MM.1S (cell line): Measurements from ENCODE around the gene SFXN4.

ENCODE experiments used
- DNase-seq: peaks from one replicate; pipeline ENCODE4 v3.0.0-alpha.2; 2015
- H2AFZ ChIP-seq: fragments of 300-600 bp; sonication (generic); 2 replicates; pipeline ENCODE4 v1.6.0; 2016; ENCODE audit warnings: antibody characterized with exemption, low read length
- H3F3A ChIP-seq: fragments of 300-600 bp; sonication (generic); 2 replicates; pipeline ENCODE4 v1.6.1; 2016; ENCODE audit warnings: mild to moderate bottlenecking, antibody characterized with exemption, low read length, moderate library complexity, mixed read lengths; ENCODE audit not compliant: insufficient read depth
- H3K27ac ChIP-seq: fragments of 300-600 bp; sonication (generic); 2 replicates; pipeline ENCODE4 v1.5.1; 2016; ENCODE audit warnings: mild to moderate bottlenecking, low read length
- H3K27me3 ChIP-seq: fragments of 300-600 bp; sonication (generic); replicated peaks from 2 replicates; pipeline ENCODE4 v1.6.0; 2016; ENCODE audit warnings: low read length; ENCODE audit not compliant: insufficient read depth
- H3K36me3 ChIP-seq: fragments of 300-600 bp; sonication (generic); replicated peaks from 2 replicates; pipeline ENCODE4 v1.6.1; 2016; ENCODE audit warnings: mild to moderate bottlenecking, low read length, mixed read lengths; ENCODE audit not compliant: insufficient read depth
- H3K4me1 ChIP-seq: fragments of 300-600 bp; sonication (generic); 2 replicates; pipeline ENCODE4 v1.6.1; 2016; ENCODE audit warnings: low read length, mixed read lengths
- H3K4me2 ChIP-seq: fragments of 300-600 bp; sonication (generic); 2 replicates; pipeline ENCODE4 v1.6.0; 2016; ENCODE audit warnings: low read depth, low read length
- H3K4me3 ChIP-seq: fragments of 300-600 bp; sonication (generic); 2 replicates; pipeline ENCODE4 v1.5.1; 2016; ENCODE audit warnings: low read length, mixed read lengths
- H3K79me2 ChIP-seq: fragments of 300-600 bp; sonication (generic); 2 replicates; pipeline ENCODE4 v1.6.1; 2016; ENCODE audit warnings: mixed run types, low read length, mixed read lengths
- H3K9ac ChIP-seq: fragments of 300-600 bp; sonication (generic); 2 replicates; pipeline ENCODE4 v1.6.1; 2016; ENCODE audit warnings: low read length, mixed read lengths
- H3K9me2 ChIP-seq: fragments of 300-600 bp; sonication (generic); replicated peaks from 2 replicates; pipeline ENCODE4 v1.6.1; 2016; ENCODE audit warnings: mild to moderate bottlenecking, low read length, mixed read lengths; ENCODE audit not compliant: insufficient read depth
- H3K9me3 ChIP-seq: fragments of 300-600 bp; sonication (generic); replicated peaks from 2 replicates; pipeline ENCODE4 v1.6.1; 2016; ENCODE audit warnings: mild to moderate bottlenecking, low read length, mixed read lengths; ENCODE audit not compliant: insufficient read depth
- H4K20me1 ChIP-seq: fragments of 300-600 bp; sonication (generic); 2 replicates; pipeline ENCODE4 v1.6.1; 2016; ENCODE audit warnings: mild to moderate bottlenecking, low read length, moderate library complexity, mixed read lengths; ENCODE audit not compliant: insufficient read depth
- CTCF ChIP-seq: fragments of 300-600 bp; sonication (generic); IDR thresholded peaks from 2 replicates; pipeline ENCODE4 v1.5.1; 2016; ENCODE audit warnings: antibody characterized with exemption, low read length, mixed read lengths
- EZH2 ChIP-seq: fragments of 300-600 bp; sonication (generic); optimal IDR thresholded peaks from 2 replicates; pipeline ENCODE3; 2017; ENCODE audit warnings: low read depth, mild to moderate bottlenecking, antibody characterized with exemption, low read length, mixed read lengths
- EZH2phosphoT487 ChIP-seq: fragments of 300-600 bp; sonication (generic); IDR thresholded peaks from 2 replicates; pipeline ENCODE4 v1.6.1; 2018; ENCODE audit warnings: antibody characterized with exemption, low read length

SFXN4 gene

GRCh38 chr10:119136084-119136483 lies 29.4 kb downstream of the SFXN4 start:
- Histone ChIP-seq H3K27me3 (no peaks in the 10 kb centered on the region), H3K9me3 (no peaks in the 10 kb centered on the region), H4K20me1 (no peaks in the 10 kb centered on the region), H3K4me3 (no peak overlapping the region), H3K4me2 (no peak overlapping the region), H3K79me2 (no peaks in the 10 kb centered on the region), H3K4me1 (no peaks in the 10 kb centered on the region), H3K36me3 (no peaks in the 10 kb centered on the region; the same call in 1 of the 2 replicates), H3K27ac (no peak overlapping the region), H3F3A (no peaks in the 10 kb centered on the region), H3K9ac (no peak overlapping the region), H3K9me2 (no peaks in the 10 kb centered on the region), H2AFZ (no peak overlapping the region)
- no peak for TF ChIP-seq EZH2phosphoT487
- no peak for TF ChIP-seq EZH2
- no peak for TF ChIP-seq CTCF
- DNase-seq = no peak

- no peak overlapping the region for H3K27ac ChIP-seq
- no peak overlapping the region for H3K9ac ChIP-seq
- no peaks in the 10 kb centered on the region for H3F3A ChIP-seq
- no peaks in the 10 kb centered on the region for H3K4me1 ChIP-seq
- H3K4me2 ChIP-seq = no peak overlapping the region
- no peak overlapping the region for H2AFZ ChIP-seq
- no peaks in the 10 kb centered on the region for H3K79me2 ChIP-seq
- no peak for TF ChIP-seq EZH2phosphoT487
- no peak for TF ChIP-seq EZH2
- no peak for TF ChIP-seq CTCF
- no peak for DNase-seq
- H3K36me3 ChIP-seq = peaks cover 5% of the 10 kb centered on the region; the same call in 1 of the 2 replicates
- H3K4me3 ChIP-seq = no peak overlapping the region
- no peaks in the 10 kb centered on the region for H3K27me3 ChIP-seq
- no peaks in the 10 kb centered on the region for H3K9me2 ChIP-seq
- H4K20me1 ChIP-seq = no peaks in the 10 kb centered on the region
- no peaks in the 10 kb centered on the region for H3K9me3 ChIP-seq
These were observed 30.0 kb downstream of the SFXN4 start for GRCh38 chr10:119135513-119135881.

GRCh38 chr10:119133949-119134348 lies 31.6 kb downstream of the SFXN4 start:
- Histone ChIP-seq H3K27ac (no peak overlapping the region), H3K9me3 (no peaks in the 10 kb centered on the region), H3K27me3 (no peaks in the 10 kb centered on the region), H3K79me2 (no peaks in the 10 kb centered on the region), H3K9ac (no peak overlapping the region), H2AFZ (no peak overlapping the region), H3K9me2 (no peaks in the 10 kb centered on the region), H4K20me1 (no peaks in the 10 kb centered on the region), H3F3A (no peaks in the 10 kb centered on the region), H3K36me3 (peaks cover 7% of the 10 kb centered on the region), H3K4me1 (no peaks in the 10 kb centered on the region), H3K4me3 (no peak overlapping the region), H3K4me2 (no peak overlapping the region)
- TF ChIP-seq EZH2phosphoT487 (no peak), EZH2 (no peak), CTCF (no peak)
- DNase-seq = no peak
